Thyroid gland (tissue), 4 donors: Measurements from ENCODE around the gene SYNGAP1.

Experiments
- CTCF ChIP-seq, 6 experiments: fragments of 200-600 bp in 3 of 6; fragments of 450-650 bp in 3 of 6; sonication (generic) in 3 of 6; IDR thresholded peaks; one replicate each; pipeline ENCODE4 v1.5.1; 2016 to 2019; ENCODE audit warnings: antibody characterized with exemption in 6 of 6, mild to moderate bottlenecking in 2 of 6, inconsistent platforms in 1 of 6, moderate library complexity in 1 of 6
- POLR2A ChIP-seq, 2 donors: fragments of 450-650 bp; IDR thresholded peaks; one replicate each; pipeline ENCODE4 v1.6.1; 2017; ENCODE audit warnings: antibody characterized with exemption in 2 of 2, mild to moderate bottlenecking in 2 of 2, moderate library complexity in 1 of 2

- TF ChIP-seq CTCF (IDR thresholded peaks at IDR 0.05) (no peak), POLR2A (IDR thresholded peaks at IDR 0.05) (no peak)
These were observed 852 bp downstream of the SYNGAP1 start for GRCh38 chr6:33420491-33421343.
